GM10266 (cell line): ENCODE results near the gene ZSWIM7.

Experiments
- DNase-seq: peaks from one replicate; pipeline ENCODE4 v3.0.0; 2012; ENCODE audit errors: extremely low spot score
- TF ChIP-seq, protein P1 (sequence below): IDR thresholded peaks from 2 replicates; pipeline ENCODE4 v1.5.1; 2012; ENCODE audit warnings: mild to moderate bottlenecking, low read depth; ENCODE audit not compliant: control insufficient read depth, insufficient read depth; ENCODE audit errors: missing control alignments

The ZSWIM7 gene

DNA sequence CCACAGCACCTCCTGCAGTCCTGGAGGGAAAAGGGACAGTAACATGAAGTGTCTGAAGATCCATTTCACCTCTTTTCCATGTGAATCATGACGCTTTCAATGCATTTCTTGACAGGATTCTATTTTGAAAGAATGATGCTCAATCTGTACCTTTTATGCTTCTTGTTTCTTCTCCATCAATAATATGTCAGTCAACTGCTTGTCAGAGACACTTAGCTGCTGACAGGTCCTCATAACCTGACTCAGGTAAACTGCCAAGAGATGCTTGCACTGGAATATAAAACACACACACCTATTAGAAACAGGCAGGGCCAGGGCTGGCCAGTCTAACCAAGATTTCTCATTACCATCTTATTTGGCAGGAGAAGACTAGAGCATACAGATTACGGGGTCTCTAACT lies 21.6 kb downstream of the ZSWIM7 start:
- TF ChIP-seq, protein P1, sequence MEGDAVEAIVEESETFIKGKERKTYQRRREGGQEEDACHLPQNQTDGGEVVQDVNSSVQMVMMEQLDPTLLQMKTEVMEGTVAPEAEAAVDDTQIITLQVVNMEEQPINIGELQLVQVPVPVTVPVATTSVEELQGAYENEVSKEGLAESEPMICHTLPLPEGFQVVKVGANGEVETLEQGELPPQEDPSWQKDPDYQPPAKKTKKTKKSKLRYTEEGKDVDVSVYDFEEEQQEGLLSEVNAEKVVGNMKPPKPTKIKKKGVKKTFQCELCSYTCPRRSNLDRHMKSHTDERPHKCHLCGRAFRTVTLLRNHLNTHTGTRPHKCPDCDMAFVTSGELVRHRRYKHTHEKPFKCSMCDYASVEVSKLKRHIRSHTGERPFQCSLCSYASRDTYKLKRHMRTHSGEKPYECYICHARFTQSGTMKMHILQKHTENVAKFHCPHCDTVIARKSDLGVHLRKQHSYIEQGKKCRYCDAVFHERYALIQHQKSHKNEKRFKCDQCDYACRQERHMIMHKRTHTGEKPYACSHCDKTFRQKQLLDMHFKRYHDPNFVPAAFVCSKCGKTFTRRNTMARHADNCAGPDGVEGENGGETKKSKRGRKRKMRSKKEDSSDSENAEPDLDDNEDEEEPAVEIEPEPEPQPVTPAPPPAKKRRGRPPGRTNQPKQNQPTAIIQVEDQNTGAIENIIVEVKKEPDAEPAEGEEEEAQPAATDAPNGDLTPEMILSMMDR, result no peak
- DNase-seq, result no peak

DNA sequence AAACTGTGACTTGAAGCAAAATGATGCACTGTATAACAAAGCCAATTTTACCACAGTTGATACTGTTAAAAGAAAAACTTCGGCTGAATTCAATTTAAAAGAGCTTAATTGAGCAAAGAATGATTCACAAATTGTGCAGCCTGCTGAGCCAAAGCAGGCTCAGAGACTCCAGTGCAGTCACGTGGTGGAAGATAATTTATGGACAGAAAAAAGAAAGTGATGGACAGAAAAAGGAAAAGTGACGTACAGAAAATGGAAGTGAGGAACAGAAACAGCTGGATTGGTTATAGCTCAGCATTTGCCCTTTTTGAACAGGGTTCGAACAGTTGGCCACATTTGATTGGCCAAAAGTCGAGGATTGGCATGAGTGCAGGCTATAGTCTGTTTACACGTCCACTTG lies 25.7 kb downstream of the ZSWIM7 start:
- no peak for DNase-seq
- TF ChIP-seq, protein P1, result no peak

DNA sequence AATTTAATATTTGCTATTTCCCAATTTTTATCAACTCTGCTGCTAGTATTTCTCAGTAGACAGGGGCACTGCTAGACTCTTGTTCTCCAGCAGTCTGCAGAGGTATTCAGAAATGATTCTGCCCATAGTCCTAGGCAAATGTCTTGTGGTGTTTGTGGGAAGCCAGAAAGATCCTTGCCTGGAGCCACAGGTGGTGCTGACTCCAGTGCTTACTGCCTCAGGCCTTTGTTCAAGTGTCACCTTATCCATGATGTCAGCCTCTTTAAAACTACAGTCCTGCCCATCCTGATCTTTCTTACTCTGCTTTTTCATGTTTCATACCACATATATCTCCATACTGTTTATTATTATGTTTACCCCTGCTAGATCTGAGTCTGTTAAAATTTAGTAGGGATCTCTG lies 26.5 kb downstream of the ZSWIM7 start:
- no peak for DNase-seq
- TF ChIP-seq, protein P1, result no peak

DNA sequence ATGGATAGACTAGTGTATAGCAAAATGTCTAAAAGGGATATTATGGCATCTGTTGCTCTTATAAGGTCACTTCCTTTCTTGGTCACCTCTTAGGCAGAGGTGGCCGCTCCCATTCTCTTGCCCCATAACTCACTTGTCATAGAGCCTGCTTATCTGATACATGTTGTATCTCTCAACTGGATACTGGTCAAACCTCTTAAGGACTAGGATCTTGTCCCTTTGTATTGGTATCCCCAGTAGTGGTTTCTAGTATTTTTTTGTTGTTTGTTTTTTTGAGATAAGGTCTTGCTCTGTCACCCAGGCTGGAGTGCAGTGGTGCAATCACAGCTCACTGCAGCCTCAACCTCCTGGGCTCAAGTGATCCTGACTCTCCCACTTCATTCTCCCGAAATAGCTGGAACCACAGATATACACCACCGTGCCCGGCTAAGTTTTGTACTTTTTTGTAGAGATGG lies 27.0 kb downstream of the ZSWIM7 start:
- TF ChIP-seq, protein P1, result no peak
- no peak for DNase-seq

GRCh38 chr17:15971882-15972281 lies 27.6 kb downstream of the ZSWIM7 start:
- DNase-seq, result no peak
- TF ChIP-seq, protein P1, result no peak

GRCh38 chr17:15971098-15971678 lies 28.3 kb downstream of the ZSWIM7 start:
- no peak for DNase-seq
- TF ChIP-seq, protein P1, result no peak

GRCh38 chr17:15970500-15970899 lies 29.0 kb downstream of the ZSWIM7 start:
- TF ChIP-seq, protein P1, result no peak
- DNase-seq, result no peak
